ENCODE results near the gene LRRC46. TPM values are rescaled to one million over a fixed set of nuclear protein-coding genes. Genes with fewer than 3 reads are reported as not detected.

Gene LRRC46
- total RNA-seq, 1 experiment from 2014 or later, result 0.31 TPM

DNA sequence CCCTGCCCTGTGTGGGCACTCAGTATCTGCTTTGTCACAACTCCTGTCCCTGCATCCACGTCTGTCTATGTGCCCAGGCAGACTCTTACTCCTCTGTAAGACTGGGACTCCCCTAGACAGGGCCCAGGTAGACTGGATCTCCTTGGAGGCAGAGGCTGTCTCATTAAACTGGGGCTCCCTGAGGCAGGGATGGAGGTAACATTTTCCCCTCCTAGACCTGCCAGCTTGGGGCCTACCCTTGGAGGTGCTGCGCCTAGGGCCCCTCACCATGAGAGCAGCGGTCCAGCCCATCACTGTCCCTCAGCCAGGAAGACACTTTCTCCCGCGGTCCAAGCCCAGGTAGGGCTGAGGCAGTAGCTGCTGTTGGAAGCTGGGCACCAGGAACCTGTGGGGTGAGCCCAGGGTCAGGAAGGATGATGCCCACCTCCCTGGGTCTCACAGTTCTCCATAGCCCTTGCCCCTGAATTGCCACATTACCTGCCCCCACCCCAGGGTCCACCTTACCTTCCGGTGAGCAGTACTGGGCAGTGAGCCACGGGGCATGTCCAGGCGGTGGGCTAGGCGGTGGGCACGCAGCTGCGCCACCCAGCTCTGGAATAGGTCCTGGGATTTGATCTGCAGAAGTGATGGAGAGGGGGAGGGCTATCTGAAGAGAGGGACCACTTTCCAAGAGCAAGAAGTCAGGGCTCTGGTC lies 13.3 kb upstream of the LRRC46 start:
- Histone ChIP-seq H3T11ph (ENCODE audit: low read length) (no peak overlapping the region), H3K23ac (ENCODE audit: insufficient read length, low read depth, low read length) (no peak overlapping the region), H2BK15ac (ENCODE audit: low read depth, low read length) (no peak overlapping the region), H3K56ac (ENCODE audit: insufficient read length, low read depth, low read length) (no peak overlapping the region), H3K79me1 (ENCODE audit: insufficient read depth, low read depth, low read length, poor library complexity, severe bottlenecking) (no peaks in the 10 kb centered on the region), H2BK5ac (ENCODE audit: insufficient read length, low read length) (no peak overlapping the region), H3K4me2 (ENCODE audit: insufficient read depth, insufficient read length, low read length) (no peak overlapping the region), H2BK12ac (ENCODE audit: insufficient read length, low read depth, low read length) (no peak overlapping the region), H3K27ac (ENCODE audit: insufficient read length, low read depth, low read length) (no peak overlapping the region), H3K18ac (ENCODE audit: insufficient read length, low read depth, low read length) (no peak overlapping the region), H3K9me3 (ENCODE audit: control insufficient read depth, low read depth, low read length) (no peaks in the 10 kb centered on the region), H3K9ac (ENCODE audit: extremely low read depth, insufficient read length, low read length) (no peak overlapping the region), H4K8ac (replicated peaks; ENCODE audit: insufficient read length, low read depth, low read length) (no peak overlapping the region), H3K27me3 (ENCODE audit: insufficient read depth, low read length) (no peaks in the 10 kb centered on the region), H2BK20ac (ENCODE audit: low read depth, low read length, poor library complexity, severe bottlenecking) (no peak overlapping the region), H4K5ac (ENCODE audit: insufficient read length, low read depth, low read length) (no peak overlapping the region), H3K4ac (ENCODE audit: low read depth, low read length) (no peak overlapping the region), H3K4me1 (ENCODE audit: insufficient read depth, low read length) (no peaks in the 10 kb centered on the region), H2AFZ (ENCODE audit: low read length) (no peak overlapping the region), H2AK5ac (ENCODE audit: insufficient read length, low read length) (no peak overlapping the region), H4K91ac (ENCODE audit: insufficient read length, low read depth, low read length) (no peak overlapping the region), H3K23me2 (ENCODE audit: insufficient read length, low read depth, low read length, poor library complexity, severe bottlenecking) (peaks cover 7% of the 10 kb centered on the region), H2BK120ac (ENCODE audit: low read depth, low read length, poor library complexity, severe bottlenecking) (no peak overlapping the region), H4K20me1 (ENCODE audit: control insufficient read depth, insufficient read depth, insufficient read length) (no peaks in the 10 kb centered on the region), H3K79me2 (ENCODE audit: insufficient read depth, low read length) (no peaks in the 10 kb centered on the region; the same call in 1 of the 2 replicates), H3K14ac (ENCODE audit: insufficient read depth, low read length) (no peak overlapping the region)
- H3K4me3 Mint-ChIP-seq, result no peak overlapping the region
- no peak overlapping the region for H3K27ac Mint-ChIP-seq
- H3K36me3 Mint-ChIP-seq (ENCODE audit: insufficient read depth in 1 of 3, low read depth in 3 of 3), result peaks cover 0 to 10% (median 0%) of the 10 kb centered on the region in 3 experiments; a peak in 2 of 7 replicates
- H3K9me3 Mint-ChIP-seq, result no peaks in the 10 kb centered on the region
- peaks cover 12 to 19% of the 10 kb centered on the region in 2 experiments for H3K4me1 Mint-ChIP-seq
- no peak for DNase-seq
- no CpG with 5 or more reads among the region's 11 CpGs for WGBS (ENCODE audit: extremely low coverage, insufficient read length, low lambda C conversion rate)
- TF ChIP-seq, protein P1, sequence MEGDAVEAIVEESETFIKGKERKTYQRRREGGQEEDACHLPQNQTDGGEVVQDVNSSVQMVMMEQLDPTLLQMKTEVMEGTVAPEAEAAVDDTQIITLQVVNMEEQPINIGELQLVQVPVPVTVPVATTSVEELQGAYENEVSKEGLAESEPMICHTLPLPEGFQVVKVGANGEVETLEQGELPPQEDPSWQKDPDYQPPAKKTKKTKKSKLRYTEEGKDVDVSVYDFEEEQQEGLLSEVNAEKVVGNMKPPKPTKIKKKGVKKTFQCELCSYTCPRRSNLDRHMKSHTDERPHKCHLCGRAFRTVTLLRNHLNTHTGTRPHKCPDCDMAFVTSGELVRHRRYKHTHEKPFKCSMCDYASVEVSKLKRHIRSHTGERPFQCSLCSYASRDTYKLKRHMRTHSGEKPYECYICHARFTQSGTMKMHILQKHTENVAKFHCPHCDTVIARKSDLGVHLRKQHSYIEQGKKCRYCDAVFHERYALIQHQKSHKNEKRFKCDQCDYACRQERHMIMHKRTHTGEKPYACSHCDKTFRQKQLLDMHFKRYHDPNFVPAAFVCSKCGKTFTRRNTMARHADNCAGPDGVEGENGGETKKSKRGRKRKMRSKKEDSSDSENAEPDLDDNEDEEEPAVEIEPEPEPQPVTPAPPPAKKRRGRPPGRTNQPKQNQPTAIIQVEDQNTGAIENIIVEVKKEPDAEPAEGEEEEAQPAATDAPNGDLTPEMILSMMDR (conservative IDR thresholded peaks at IDR 0.05), result no peak
- no peaks in the 10 kb centered on the region for H3K27me3 Mint-ChIP-seq (ENCODE audit: low read depth)

All from H9 (cell line).